Liver (tissue), 9 donors: Measurements from ENCODE around the gene DHH. TPM values are rescaled to one million over a fixed set of nuclear protein-coding genes. Genes with fewer than 3 reads are reported as not detected.

Source experiments
- DNase-seq: peaks from one replicate; pipeline ENCODE4 v3.0.0-alpha.2; 2017; ENCODE audit warnings: low spot score
- H3K27ac ChIP-seq, 2 donors: one replicate each; pipeline ENCODE4 v1.7.0; 2013; ENCODE audit warnings: inconsistent platforms in 2 of 2, low read length in 2 of 2, control low read depth in 1 of 2, low read depth in 1 of 2, mild to moderate bottlenecking in 1 of 2
- H3K27me3 ChIP-seq, 4 donors: one replicate each; pipeline versions ENCODE4 v1.6.1 to v1.7.0; 2013; ENCODE audit warnings: low read length in 3 of 4, inconsistent platforms in 1 of 4, mild to moderate bottlenecking in 1 of 4, moderate library complexity in 1 of 4; ENCODE audit not compliant: control insufficient read depth in 4 of 4, insufficient read depth in 4 of 4
- H3K36me3 ChIP-seq, 4 donors: one replicate each; pipeline versions ENCODE4 v1.6.1 to v1.7.0; 2013; ENCODE audit warnings: low read length in 3 of 4, mild to moderate bottlenecking in 3 of 4, low read depth in 1 of 4, moderate library complexity in 1 of 4; ENCODE audit not compliant: control insufficient read depth in 4 of 4, insufficient read depth in 3 of 4
- H3K4me1 ChIP-seq, 4 donors: one replicate each; pipeline versions ENCODE4 v1.6.1 to v1.7.0; 2013; ENCODE audit warnings: low read length in 3 of 4, mild to moderate bottlenecking in 3 of 4, moderate library complexity in 1 of 4; ENCODE audit not compliant: control insufficient read depth in 4 of 4, insufficient read depth in 4 of 4
- H3K4me3 ChIP-seq, 3 donors: one replicate each; pipeline versions ENCODE4 v1.6.1 to v1.7.0; 2013; ENCODE audit warnings: low read length in 3 of 3, control low read depth in 1 of 3, low read depth in 1 of 3, mild to moderate bottlenecking in 1 of 3
- H3K9ac ChIP-seq, 2 donors: one replicate each; pipeline ENCODE4 v1.7.0; 2013; ENCODE audit warnings: low read length in 2 of 2, mild to moderate bottlenecking in 2 of 2, moderate library complexity in 2 of 2, control low read depth in 1 of 2, low read depth in 1 of 2
- H3K9me3 ChIP-seq, 4 donors: one replicate each; pipeline versions ENCODE4 v1.6.1 to v1.7.0; 2013; ENCODE audit warnings: low read length in 3 of 4; ENCODE audit not compliant: control insufficient read depth in 4 of 4
- ATF3 ChIP-seq: IDR thresholded peaks from 2 replicates; pipeline ENCODE4 v1.6.1; 2016; ENCODE audit warnings: antibody characterized with exemption
- EGR1 ChIP-seq, 2 donors: IDR thresholded peaks; 2 replicates each; pipeline ENCODE4 v1.6.1; 2016 to 2018; ENCODE audit warnings: antibody characterized with exemption in 2 of 2, low read depth in 2 of 2
- FOXA1 ChIP-seq: IDR thresholded peaks from 2 replicates; pipeline ENCODE4 v1.6.1; 2016; ENCODE audit warnings: antibody characterized with exemption
- FOXA2 ChIP-seq: IDR thresholded peaks from 2 replicates; pipeline ENCODE4 v1.6.1; 2016; ENCODE audit warnings: antibody characterized with exemption
- GABPA ChIP-seq, 2 donors: IDR thresholded peaks in 1 of 2; conservative IDR thresholded peaks in 1 of 2; 2 replicates each; pipeline ENCODE4 v1.6.1; 2016; ENCODE audit warnings: antibody characterized with exemption in 2 of 2, mild to moderate bottlenecking in 1 of 2, moderate library complexity in 1 of 2
- HNF4A ChIP-seq, 2 donors: conservative IDR thresholded peaks; 2 replicates each; pipeline ENCODE4 v1.6.1; 2016; ENCODE audit warnings: antibody characterized with exemption in 2 of 2, mild to moderate bottlenecking in 2 of 2
- HNF4G ChIP-seq: IDR thresholded peaks from 2 replicates; pipeline ENCODE4 v1.6.1; 2016; ENCODE audit warnings: antibody characterized with exemption
- JUND ChIP-seq, 2 donors: IDR thresholded peaks; 2 replicates each; pipeline ENCODE4 v1.6.1; 2016; ENCODE audit warnings: antibody characterized with exemption in 2 of 2
- MAX ChIP-seq: IDR thresholded peaks from 2 replicates; pipeline ENCODE4 v1.6.1; 2016; ENCODE audit warnings: antibody characterized with exemption
- NR2F2 ChIP-seq: IDR thresholded peaks from 2 replicates; pipeline ENCODE4 v1.6.1; 2016; ENCODE audit warnings: antibody characterized with exemption
- RAD21 ChIP-seq, 2 donors: IDR thresholded peaks; 2 replicates each; pipeline ENCODE4 v1.6.1; 2016; ENCODE audit warnings: antibody characterized with exemption in 2 of 2, mild to moderate bottlenecking in 2 of 2
- REST ChIP-seq: IDR thresholded peaks from 2 replicates; pipeline ENCODE4 v1.6.1; 2016; ENCODE audit warnings: antibody characterized with exemption, mild to moderate bottlenecking
- RXRA ChIP-seq, 2 donors: IDR thresholded peaks; 2 replicates each; pipeline ENCODE4 v1.6.1; 2017 to 2018; ENCODE audit warnings: antibody characterized with exemption in 2 of 2, mild to moderate bottlenecking in 1 of 2
- SP1 ChIP-seq: IDR thresholded peaks from 2 replicates; pipeline ENCODE4 v1.6.1; 2018; ENCODE audit warnings: antibody characterized with exemption, mild to moderate bottlenecking
- TAF1 ChIP-seq: conservative IDR thresholded peaks from 2 replicates; pipeline ENCODE4 v1.6.1; 2016; ENCODE audit warnings: antibody characterized with exemption, mild to moderate bottlenecking
- YY1 ChIP-seq: IDR thresholded peaks from 2 replicates; pipeline ENCODE4 v1.6.1; 2016; ENCODE audit warnings: antibody characterized with exemption, mild to moderate bottlenecking
- WGBS: extraction: QIAGEN DNeasy Blood & Tissue Kit; methylation state at CpG from one replicate; pipeline ENCODE4 v1.1.7; 2013; 5-methylcytosine and 5-hydroxymethylcytosine counted together
- polyA plus RNA-seq, 2 donors: library from polyadenylated mRNA; stranded (reverse) in 1 of 2; unstranded in 1 of 2; fragments of 200-250 nt in 1 of 2; fragments of >200 nt in 1 of 2; fragmentation: Nextera tagmentation in 1 of 2; extraction: Ambion mirVana in 1 of 2; gene quantifications; one replicate each; pipeline versions ENCODE4 v1.2.1 to v1.2.3, GENCODE V29; 2013 to 2015
- total RNA-seq, 2 donors: library from RNA; depleted of rRNA; stranded (reverse); fragments of >200 nt; gene quantifications; one replicate each; pipeline ENCODE4 v1.2.3, GENCODE V29; 2014
- TF ChIP-seq, protein P1 (sequence below): fragments of 150-350 bp; IDR thresholded peaks from 2 replicates; pipeline ENCODE4 v1.5.1; 2017; ENCODE audit warnings: improper control_type of control experiment, low read depth, low read length; ENCODE audit not compliant: missing input control
- TF ChIP-seq, protein P2 (sequence below): IDR thresholded peaks from 2 replicates; pipeline ENCODE4 v1.6.1; 2016; ENCODE audit warnings: antibody characterized with exemption
- donor health status: healthy.
- donor health status: healthy.
- donor health status: healthy.
- donor health status: healthy.
- donor health status: healthy.

Gene DHH
- total and polyA plus RNA-seq, 4 donors = 0.08 to 0.09 (median 0.09) TPM; not detected in 1

DNA sequence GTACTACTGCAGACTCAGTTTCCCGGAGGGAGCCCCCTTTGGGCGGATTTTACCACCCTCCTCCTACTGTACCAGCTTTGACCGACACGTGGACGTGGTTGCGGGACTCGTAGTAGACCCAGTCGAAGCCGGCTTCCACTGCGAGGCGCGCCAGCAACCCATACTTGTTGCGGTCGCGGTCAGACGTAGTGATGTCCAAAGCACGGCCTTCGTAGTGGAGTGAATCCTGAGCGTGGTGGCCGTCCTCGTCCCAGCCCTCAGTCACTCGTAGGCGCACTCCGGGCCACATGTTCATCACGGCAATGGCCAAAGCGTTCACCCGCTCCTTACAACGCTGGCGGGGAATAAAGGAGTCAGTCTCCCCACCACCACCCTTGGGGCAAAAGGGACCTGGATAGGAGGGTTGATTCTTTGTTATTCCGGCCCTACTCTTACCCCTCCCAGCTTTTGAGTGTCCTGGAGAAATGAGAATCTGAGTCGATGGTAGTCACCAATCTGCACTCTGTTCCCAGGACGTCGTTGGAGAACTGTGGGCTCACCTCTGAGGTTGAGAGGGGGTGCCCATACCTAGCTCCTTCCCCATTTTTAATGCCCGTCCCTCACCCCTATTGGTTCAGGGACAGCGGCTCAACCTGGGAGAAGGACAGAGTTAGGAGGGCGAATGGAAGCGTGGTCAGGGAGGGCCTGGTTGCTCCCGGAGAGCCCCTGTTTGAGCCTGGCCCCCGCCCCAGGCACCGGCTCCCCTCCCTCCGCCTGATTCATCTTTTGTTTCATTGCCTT, 3.4 kb downstream of the DHH start:
- Histone ChIP-seq H3K36me3 (no peaks in the 10 kb centered on the region), H3K9ac (no peak overlapping the region), H3K4me3 (no peak overlapping the region), H3K27me3 (peaks cover 0 to 12% (median 5%) of the 10 kb centered on the region in 4 donors), H3K4me1 (peaks cover 14 to 37% (median 21%) of the 10 kb centered on the region in 4 donors), H3K27ac (no peak overlapping the region), H3K9me3 (no peaks in the 10 kb centered on the region)
- no peak for DNase-seq
- TF ChIP-seq, protein P1, sequence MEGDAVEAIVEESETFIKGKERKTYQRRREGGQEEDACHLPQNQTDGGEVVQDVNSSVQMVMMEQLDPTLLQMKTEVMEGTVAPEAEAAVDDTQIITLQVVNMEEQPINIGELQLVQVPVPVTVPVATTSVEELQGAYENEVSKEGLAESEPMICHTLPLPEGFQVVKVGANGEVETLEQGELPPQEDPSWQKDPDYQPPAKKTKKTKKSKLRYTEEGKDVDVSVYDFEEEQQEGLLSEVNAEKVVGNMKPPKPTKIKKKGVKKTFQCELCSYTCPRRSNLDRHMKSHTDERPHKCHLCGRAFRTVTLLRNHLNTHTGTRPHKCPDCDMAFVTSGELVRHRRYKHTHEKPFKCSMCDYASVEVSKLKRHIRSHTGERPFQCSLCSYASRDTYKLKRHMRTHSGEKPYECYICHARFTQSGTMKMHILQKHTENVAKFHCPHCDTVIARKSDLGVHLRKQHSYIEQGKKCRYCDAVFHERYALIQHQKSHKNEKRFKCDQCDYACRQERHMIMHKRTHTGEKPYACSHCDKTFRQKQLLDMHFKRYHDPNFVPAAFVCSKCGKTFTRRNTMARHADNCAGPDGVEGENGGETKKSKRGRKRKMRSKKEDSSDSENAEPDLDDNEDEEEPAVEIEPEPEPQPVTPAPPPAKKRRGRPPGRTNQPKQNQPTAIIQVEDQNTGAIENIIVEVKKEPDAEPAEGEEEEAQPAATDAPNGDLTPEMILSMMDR = no peak
- TF ChIP-seq MAX = no peak
- no peak for TF ChIP-seq JUND (IDR thresholded peaks at IDR 0.05)
- TF ChIP-seq ATF3 = no peak
- TF ChIP-seq HNF4A (conservative IDR thresholded peaks at IDR 0.05) = no peak
- TF ChIP-seq REST = no peak
- no peak for TF ChIP-seq RXRA (IDR thresholded peaks at IDR 0.05)
- TF ChIP-seq, protein P2, sequence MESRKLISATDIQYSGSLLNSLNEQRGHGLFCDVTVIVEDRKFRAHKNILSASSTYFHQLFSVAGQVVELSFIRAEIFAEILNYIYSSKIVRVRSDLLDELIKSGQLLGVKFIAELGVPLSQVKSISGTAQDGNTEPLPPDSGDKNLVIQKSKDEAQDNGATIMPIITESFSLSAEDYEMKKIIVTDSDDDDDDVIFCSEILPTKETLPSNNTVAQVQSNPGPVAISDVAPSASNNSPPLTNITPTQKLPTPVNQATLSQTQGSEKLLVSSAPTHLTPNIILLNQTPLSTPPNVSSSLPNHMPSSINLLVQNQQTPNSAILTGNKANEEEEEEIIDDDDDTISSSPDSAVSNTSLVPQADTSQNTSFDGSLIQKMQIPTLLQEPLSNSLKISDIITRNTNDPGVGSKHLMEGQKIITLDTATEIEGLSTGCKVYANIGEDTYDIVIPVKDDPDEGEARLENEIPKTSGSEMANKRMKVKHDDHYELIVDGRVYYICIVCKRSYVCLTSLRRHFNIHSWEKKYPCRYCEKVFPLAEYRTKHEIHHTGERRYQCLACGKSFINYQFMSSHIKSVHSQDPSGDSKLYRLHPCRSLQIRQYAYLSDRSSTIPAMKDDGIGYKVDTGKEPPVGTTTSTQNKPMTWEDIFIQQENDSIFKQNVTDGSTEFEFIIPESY = no peak
- no peak for TF ChIP-seq GABPA (IDR thresholded peaks at IDR 0.05 in 1 of 2, conservative IDR thresholded peaks at IDR 0.05 in 1 of 2)
- TF ChIP-seq TAF1 = no peak
- TF ChIP-seq YY1 = no peak
- TF ChIP-seq RAD21 (IDR thresholded peaks at IDR 0.05) = no peak
- TF ChIP-seq FOXA2 = no peak
- no peak for TF ChIP-seq NR2F2
- no peak for TF ChIP-seq SP1
- TF ChIP-seq FOXA1 = no peak
- no peak for TF ChIP-seq HNF4G
- no peak for TF ChIP-seq EGR1 (IDR thresholded peaks at IDR 0.05; ENCODE audit: low read depth in 2 of 2)
- WGBS = 23% methylated on average over 41 of the region's 41 CpGs
